GM18867 (cell line): ENCODE data around the gene AUTS2.
A peak's percentile ranks its signal among the peaks of the same experiment; 100 is the strongest.

Experiments used
- ATAC-seq: cut with Tn5 transposase; IDR thresholded peaks from one replicate; pipeline ENCODE4 v1.9.1; 2021; ENCODE audit warnings: mild to moderate bottlenecking, moderate library complexity; ENCODE audit not compliant: unreplicated experiment

Gene AUTS2

DNA sequence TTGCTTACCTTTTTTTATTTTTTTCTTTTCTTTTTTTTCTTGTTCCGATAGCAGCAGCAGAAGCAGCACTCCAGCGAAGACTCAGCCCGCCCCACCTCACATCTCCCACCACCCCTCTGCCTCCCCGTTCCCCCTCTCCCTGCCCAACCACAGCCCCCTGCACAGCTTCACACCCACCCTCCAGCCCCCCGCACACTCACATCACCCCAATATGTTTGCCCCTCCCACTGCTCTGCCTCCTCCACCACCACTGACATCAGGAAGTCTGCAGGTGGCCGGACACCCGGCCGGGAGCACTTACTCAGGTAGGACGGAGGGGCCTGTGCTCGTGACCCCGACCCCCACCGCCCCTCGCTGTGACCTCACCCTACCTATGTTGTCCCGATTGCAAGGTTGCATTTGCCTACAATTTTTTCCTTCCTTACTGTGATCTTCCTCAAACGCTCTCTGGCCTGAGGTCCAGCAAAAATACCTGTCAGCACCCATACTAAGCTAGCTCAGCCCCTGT lies 1166.5 kb downstream of the AUTS2 start:
- peak; percentile 1 for ATAC-seq

DNA sequence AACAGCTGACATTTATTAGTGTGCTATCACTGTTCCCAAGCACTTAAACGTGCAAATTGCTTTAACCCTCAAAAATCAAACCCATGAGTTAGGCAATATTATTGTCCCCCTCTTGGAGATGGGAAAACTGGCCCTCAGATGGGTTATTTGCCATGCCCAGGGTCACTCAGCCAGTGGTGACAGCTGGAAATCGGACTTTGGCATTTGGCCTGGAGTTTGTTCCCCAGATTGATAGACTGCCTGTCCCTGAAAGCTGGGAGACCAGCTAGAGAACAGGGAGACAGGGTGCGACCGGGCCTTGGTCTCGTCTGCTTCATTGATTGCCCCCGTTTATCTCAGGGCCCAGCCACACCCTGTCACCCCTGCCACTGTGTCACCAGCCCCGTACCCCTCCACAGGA lies 1167.4 kb downstream of the AUTS2 start:
- no peak for ATAC-seq

DNA sequence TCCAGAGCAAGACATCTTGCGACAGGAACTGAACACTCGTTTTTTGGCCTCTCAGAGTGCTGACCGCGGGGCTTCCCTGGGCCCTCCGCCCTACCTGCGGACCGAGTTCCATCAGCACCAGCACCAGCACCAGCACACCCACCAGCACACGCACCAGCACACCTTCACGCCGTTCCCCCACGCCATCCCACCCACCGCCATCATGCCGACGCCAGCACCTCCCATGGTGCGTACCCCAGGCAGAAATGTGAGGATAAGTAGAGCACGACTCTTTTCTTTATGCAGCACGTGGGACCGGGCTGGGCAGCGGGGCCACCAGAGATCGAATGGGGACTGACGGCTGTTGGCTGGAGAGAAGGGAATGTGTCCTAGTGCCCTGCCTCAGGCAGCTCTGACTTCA lies 1167.8 kb downstream of the AUTS2 start:
- no peak for ATAC-seq

DNA sequence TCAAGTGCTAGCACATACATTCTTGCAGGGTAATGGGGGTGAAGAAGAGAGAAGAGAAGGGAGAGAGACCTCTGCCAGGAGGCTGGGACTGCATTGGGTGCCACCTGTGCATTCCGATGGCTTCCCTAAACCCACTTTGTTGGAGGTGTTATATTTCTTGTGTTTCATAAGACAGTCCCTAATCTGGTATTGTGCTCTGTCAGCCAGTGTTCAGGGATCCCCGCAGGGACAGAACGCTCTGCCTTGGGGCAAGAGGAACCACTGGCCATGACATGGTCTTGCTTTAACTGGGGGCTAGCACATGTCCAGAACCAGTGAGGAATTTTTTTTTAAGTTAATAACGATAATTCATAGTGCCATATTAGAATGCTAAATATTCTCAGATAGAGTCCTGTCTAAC lies 1168.4 kb downstream of the AUTS2 start:
- no peak for ATAC-seq

DNA sequence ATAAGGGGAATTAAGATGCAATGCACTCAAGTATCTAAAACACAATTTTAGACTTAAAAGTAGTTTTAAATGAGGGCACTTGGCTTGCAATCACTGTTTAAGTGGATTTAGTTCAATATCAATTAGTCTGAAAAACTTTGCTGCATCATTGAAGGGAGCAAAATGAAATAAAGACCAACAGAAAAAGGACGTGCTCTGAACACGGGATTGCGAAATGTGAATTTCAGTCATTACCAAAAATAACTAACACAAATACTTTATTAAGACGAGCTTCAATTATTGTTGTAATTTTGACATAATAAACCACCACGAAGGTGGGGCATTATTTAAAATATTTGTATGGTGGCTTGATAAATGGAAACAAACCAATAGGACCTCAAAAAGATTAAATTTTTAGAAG lies 1171.9 kb downstream of the AUTS2 start:
- ATAC-seq: no peak

DNA sequence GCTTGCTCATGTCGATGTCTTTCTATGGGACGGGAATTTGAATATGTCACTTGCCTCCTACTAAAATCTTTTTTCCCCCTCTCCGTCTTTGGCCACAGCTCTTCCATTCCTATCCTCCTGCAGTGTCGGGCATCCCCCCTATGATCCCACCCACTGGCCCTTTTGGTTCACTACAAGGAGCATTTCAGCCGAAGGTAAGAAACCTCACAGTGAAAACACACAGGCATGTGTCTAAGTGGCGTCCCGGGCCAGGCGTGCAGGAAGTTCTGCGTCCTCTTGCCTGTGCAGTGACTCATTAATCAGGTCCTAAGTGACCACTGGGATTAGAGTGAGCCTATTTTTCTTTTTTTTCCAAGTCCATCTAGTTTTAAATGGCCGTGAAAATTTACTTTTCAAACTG lies 1173.2 kb downstream of the AUTS2 start:
- ATAC-seq: no peak

DNA sequence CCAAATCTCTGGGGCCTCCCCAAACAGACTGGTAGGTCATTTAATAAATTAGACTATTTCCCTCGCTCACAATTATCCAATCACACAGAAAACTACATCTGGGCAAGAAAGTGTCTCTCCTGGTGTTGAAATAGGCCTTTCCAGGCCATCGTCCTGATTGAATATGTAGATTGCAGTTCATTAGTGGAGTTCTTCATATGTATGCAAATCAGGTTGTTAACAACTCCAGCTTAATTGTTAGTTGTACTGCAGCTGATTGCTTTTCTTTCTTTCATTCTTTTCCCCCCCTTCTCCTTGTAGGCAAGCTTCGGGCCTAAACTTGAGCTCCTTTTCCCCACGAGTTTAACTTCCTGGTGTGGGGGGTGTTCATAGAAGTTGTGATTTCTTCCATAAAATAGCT lies 1174.6 kb downstream of the AUTS2 start:
- no peak for ATAC-seq

DNA sequence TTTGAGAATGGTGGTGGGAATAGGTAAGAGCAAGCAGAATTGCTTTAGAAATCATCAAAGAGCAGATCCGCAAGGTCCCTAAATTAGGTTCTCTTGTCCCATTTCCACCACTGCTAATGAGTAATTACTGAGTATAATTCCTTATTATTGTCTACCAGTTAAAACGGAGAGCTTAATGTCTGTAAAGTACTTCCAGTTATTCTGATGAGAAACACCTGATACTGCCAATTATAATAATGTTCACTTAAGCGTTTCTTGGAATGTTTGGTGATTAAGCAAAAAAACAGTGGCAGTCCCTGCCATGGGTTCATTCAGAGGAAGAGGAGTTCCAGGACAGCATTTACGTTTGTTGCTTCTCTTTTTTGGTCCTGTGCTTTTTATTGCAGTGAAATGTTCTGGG lies 1175.1 kb downstream of the AUTS2 start:
- ATAC-seq: no peak

DNA sequence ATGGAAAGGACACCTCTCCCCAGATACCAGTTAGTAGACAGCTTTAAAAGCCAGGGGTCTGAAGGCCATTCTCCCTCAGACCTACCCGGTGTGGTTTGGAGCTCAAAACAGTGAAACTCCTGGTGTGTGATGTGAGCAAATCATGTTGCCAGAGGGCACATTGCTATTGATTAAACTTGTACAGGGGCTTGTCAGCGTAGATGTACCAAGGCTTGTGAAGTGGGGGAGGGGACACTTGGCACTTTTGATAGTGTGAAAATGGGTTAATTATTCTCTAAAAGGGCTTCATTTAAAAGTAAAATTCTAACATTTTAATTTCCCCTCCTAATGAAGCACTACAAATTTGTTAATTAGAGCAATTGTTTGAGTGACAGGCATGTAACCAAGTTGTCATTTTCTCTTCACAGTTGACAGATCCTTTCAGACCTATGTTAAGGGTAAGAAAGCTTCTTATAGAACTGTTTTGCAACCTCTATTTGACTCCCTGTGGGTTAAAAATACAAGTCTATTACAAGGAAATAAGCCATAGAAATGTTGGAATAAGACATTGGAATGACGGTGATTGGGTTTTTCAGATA lies 1176.8 kb downstream of the AUTS2 start:
- no peak for ATAC-seq

DNA sequence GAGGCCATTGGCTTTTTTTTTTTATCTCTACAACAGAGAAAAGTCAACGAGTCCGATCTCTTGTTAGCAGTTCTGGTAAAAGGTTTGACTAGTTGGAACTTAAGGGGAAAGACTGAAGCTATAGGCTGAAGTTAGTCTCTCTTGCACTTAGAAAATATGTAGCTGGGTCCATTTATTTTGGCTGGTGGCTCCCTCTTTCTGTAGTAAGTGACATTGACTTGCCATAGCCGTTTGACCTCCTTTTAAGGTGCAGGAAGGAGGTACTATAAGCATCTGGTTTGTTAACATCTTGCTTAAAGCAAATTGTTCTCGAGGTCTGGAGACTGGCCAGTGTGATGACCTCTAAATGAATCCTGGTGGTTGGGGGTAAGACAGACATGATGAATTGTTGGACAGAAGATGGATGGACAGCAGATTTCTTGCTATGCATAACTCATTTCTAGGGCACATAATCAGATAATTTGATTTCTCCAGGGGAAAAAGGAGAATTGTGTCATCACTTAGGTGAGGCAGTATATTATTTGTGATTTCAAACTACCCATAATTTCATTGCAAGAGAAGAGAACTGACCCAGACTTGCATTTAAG lies 1177.4 kb downstream of the AUTS2 start:
- ATAC-seq: peak; percentile 44

DNA sequence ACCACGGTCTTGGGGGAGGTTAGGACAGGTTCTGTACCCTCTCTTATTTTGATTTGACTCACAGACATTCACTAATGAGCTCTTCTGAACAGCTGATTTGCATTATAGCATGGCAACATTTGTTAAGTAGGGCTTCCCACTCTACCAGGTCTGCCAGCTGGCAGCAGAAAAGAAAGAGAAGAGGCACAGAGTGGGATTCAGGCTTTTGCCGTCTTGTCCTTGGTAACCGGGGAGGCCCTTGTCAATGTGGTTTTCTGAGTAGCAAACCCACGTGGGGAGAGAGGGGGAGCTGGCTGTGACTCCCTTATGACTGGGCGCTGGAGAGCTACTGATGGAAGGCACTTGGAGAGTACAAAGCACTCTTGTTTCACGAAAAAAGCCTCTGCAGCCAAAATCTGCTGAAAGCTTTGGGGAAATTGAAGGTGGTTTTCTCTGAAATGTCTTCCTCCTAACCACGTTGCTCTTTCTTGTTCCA lies 1178.4 kb downstream of the AUTS2 start:
- peak; percentile 38 for ATAC-seq

DNA sequence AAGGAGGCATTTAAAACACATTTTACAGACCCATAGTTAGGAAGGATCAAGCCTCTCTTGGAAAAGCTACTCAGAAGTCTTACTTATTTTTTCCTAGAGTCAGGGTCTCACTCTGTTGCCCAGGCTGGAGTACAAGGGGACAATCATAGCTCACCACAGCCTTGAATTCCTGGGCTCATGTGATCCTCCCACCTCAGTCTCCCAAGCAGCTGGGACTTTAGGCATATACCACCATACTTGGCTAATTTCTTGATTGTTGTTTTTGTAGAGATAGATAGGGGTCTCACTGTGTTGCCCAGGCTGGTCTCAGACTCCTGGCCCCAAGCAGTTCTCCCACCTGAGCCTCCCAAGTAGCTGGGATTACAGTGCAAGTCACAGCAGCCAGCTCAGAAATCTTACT lies 1179.0 kb downstream of the AUTS2 start:
- no peak for ATAC-seq

DNA sequence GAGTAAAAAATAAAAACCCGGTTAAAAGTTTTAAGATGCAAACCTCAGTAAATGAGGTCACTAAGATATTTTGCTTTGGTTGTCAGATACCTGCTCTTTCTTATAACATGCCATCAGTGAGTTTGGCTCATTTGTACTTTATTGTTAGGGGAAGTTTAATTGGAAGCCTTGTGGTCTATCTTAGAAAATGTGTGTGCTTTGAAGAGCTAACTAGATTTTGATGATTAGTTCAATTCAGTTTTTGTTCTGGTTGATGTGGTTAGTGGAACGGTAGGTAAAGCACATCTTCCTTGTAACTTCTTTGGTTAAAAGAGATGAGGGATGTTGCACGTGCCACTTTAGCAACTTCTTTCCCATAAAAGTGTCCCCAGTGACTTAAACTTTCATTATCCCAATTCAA lies 1180.3 kb downstream of the AUTS2 start:
- ATAC-seq: no peak

DNA sequence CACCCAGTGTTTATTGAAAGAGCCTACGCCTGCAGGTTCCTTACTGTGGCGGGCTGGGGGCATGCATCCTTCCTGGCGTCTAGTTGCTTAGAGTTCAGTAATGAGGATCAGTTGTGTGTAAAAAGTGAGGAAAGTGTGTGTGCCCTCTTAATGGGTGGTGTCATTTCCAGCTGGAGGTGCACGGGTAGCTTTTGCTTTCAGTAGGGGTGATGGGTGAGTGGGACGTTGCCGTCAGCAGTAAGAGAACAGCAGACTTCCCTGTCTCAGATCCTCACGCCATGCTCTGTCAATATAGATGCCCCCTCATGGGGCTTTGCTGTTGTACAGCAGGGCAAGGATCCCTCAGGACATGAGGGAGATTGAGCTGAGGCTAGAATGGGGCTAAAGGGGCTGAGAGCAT lies 1181.0 kb downstream of the AUTS2 start:
- ATAC-seq: peak; percentile 85

DNA sequence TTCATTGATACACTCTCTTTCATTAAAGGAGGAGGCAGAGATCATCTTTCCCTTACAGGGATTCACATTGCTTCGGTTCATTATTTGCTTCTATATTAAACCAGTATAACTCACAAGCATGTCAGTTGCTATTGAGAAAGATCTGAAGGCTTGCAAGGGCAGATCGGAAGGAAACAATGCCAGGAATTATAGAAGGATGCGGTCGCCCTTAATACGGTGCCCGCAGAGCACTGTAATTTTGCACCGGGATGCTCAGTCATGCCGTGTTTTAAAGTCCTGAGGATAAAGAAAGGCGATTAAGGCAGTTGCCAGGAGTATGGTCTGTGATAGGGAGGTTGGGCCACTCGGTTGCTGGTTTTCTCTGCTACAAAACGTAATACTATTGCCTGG lies 1183.6 kb downstream of the AUTS2 start:
- ATAC-seq: no peak

DNA sequence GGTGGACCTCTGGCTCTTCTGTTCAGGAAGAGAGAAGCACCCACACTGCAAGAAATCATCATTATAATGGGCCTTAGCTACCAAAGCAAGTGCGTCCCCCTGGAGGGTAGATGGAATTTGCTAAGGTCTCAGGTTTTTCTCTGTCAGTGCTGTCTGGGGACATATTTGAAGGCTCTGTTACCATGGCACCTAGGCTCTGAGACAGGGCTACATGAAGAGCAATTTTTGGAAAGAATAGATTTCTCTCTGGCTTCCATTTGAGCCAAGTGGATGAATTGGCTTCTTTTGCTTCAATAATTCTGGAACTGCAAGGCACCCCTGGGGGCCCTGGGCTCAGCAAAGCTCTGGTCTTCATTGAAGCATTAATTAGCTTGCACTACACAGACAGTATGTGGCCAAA lies 1184.5 kb downstream of the AUTS2 start:
- ATAC-seq: no peak

DNA sequence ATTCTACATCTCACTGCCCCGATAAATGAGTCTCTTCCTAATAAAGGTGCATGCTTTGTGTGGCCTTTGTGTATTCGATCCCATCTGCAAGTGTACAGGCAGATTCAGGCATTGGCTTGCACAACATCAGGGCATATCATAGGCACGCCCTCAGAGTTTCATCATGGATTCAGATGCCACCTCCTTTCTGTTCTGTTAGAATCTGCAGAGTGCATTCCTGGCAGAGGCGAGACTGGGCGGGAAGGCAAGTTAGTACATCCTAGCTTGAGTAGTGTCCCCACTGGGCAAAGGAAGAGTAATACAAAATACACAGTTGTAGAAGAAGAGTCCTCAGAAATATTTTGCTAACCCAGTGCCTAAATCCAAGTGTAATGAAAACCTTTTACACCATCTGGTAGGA lies 1187.2 kb downstream of the AUTS2 start:
- ATAC-seq: no peak

DNA sequence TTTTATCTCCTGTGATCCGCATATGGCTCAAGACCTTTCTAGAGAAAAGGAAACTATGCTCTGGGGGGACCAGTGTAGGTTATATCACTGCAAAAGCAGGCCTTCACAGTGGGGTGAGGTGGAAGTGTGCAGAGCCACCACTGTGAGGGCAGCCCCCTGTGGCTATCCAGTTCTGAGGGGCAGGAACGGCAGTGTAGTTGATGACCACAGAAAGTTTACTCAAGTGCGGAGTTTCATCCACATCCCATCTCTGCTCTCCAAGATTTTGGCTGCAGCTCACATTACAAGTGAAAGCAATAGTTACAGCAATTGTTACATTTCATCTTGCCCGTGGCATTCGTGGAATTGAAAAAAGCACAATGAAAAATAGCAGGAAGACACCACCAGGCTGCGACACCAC lies 1187.8 kb downstream of the AUTS2 start:
- ATAC-seq: no peak

DNA sequence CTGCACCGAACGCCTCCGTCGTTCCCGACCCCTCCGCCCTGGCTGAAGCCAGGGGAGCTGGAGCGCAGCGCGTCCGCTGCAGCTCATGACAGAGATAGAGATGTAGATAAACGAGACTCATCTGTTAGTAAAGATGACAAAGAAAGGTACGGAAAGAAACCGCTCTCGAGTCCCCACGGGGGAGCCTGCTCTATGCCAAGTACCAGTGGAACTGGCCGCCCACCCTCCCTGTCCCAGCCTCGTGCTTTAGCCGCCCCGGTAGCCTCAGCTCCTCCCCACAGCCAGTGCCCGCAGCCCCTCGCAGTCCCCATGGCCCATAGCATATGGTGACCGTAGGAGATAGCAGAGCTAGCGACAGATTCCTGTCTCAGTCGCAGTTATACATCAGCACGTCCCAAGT lies 1189.0 kb downstream of the AUTS2 start:
- ATAC-seq: no peak

DNA sequence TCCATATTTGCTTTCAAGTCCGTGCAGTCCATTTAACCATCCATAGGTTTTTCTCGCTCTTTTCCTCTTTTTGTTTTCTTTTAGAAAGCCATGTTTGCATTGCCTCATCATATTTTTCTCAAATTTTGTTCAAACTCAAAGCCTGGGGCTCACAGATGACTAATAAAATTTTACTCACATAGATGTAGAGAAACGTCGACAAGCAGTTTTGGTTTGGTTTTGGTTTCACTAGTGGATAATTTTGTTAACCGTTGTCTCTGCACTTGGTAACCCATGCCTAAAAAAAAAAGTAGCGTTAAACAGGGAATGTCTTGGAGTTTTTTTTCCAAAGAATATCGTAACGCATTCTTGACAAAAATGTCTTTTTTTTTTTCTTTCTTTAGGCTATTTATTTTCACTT lies 1189.5 kb downstream of the AUTS2 start:
- no peak for ATAC-seq

DNA sequence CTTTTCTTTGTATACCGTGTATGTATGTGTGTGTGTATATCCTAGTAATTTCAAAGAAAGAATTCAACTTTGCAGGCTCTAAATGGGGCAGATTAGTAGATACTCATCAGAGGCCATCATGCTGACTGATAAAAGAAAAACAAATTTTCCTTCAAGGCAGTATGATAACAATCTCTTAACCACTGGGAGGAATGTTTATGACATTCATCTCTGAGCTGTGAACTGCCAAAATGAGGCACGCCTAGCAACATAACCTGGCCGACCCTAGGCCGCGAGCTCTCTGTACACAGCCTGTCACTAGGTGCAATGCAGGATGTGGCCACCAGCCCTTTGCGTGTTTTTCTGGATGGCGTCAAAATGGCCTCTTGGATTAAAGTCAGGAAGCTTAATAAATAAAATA lies 1190.0 kb downstream of the AUTS2 start:
- no peak for ATAC-seq

DNA sequence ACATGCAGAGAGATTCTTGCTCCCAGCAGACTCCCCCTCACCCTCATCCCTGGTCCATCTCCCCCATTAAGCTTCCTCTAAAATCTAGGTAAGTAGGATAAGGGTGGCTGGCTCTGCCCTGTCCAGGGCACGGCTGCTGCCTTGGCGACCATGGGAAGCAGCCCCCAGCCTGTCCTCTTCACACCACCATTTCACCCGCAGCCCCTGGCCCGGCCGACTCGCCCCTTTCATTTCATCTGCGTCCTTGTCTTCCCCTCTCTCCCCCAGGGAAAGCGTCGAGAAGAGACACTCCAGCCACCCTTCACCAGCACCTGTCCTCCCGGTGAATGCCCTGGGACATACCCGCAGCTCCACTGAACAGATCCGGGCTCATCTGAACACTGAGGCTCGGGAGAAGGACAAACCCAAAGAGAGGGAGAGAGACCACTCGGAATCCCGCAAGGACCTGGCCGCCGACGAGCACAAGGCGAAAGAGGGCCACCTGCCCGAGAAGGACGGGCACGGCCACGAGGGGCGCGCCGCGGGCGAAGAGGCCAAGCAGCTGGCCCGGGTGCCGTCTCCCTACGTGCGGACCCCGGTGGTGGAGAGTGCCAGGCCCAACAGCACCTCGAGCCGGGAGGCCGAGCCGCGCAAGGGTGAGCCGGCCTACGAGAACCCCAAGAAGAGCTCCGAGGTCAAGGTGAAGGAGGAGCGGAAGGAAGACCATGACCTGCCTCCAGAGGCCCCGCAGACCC lies 1191.4 kb downstream of the AUTS2 start:
- no peak for ATAC-seq
